Globus pallidus (tissue), 1 donor: Measurements from ENCODE around the gene GNG2.
A peak's percentile ranks its signal among the peaks of the same experiment; 100 is the strongest.

Experiments
- DNase-seq: peaks from one replicate; pipeline ENCODE4 v3.0.0-alpha.2; 2015; ENCODE audit warnings: low spot score

GNG2 gene

DNA sequence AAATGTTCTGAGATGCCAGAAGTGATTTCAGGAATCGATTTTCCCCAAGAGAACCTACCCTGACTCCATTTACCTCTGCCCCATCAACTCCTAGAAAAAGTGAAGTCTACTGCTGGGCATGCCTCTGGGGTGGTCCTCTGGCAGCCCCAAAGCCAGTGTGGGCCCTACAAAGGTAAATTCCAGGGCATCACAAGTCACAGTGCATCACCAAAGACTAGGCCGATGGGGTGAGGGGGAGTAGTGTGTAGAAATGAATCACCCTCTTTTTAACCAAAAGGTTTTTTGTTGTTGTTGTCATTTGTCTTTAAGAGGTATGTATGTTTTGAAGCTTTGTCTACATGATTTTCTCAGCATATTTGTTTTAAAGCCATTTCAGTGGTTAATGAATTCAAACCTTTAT lies 82.6 kb downstream of the GNG2 start:
- DNase-seq, result no peak

DNA sequence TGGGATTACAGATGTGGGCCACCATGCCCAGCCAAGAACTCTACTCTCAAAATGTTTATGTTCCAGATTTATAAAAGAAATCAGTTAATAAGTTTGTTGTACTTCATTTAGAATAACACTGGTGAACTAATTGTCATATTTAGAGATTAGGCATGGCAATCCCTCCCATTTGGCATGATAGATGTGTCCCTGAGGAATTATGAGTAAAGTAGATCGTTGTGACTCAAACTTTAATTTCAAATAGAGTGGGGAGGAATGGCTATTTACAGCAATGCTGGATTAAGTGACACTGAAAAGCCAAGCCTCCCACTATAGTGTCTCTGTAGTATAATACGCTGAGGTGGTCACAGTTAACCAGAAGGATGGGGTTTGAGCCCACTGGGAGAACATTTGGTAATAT lies 89.6 kb downstream of the GNG2 start:
- no peak for DNase-seq

DNA sequence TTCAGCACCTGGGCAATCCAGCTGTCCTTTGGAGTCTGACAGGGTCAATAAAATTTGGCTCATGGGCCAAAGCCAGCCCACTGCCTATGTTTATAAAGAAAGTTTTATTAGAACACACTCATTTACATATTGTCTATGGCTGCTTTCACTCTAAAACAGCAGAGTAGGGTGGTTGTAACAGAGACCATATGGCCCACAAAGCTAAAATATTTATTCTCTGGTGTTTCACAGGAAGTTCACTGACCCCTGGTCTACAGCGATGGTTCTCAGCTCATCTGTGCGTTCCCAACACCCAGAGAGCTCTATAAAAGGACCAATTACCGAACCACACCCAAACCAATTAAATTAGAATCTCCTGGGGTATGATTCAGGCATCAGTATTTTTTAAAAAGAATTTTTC lies 91.2 kb downstream of the GNG2 start:
- DNase-seq, result no peak

DNA sequence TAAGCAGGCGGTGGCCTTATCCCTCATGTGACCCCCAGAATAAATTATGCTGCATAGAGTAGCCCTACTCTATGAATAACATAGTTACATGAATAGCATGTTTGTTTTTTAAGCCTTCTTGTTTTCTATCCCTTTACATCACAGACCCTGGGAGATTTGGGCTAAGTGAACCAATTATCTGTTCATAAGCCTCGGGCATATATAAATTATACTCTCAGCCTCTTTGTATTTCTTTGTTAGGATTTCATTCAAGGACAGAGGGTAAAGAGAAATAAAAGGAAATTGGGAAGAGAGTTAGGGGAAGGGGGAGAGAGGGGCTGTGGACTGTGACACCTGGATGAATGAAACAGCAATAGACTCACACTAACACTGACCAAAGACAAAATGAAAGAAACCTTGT lies 93.6 kb downstream of the GNG2 start:
- DNase-seq, result no peak

DNA sequence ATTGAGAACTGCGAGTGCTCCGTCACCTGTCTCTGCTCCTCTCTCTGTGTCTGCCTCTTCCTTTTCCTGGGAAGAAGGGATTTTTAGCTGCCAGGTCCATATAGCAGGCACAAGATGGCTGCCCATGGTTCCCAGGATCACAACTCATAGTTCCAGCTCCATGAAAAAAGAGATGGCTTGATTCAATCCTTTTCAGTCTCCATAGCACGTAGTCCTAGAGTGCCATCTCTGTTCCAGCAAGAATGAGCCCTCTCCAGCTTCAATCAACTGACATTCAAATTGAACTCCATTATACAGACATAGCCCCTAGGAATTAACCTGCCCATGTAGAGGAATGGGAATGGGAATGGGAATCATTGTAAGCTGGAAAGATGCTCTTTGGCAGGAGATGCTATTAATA lies 94.2 kb downstream of the GNG2 start:
- no peak for DNase-seq

DNA sequence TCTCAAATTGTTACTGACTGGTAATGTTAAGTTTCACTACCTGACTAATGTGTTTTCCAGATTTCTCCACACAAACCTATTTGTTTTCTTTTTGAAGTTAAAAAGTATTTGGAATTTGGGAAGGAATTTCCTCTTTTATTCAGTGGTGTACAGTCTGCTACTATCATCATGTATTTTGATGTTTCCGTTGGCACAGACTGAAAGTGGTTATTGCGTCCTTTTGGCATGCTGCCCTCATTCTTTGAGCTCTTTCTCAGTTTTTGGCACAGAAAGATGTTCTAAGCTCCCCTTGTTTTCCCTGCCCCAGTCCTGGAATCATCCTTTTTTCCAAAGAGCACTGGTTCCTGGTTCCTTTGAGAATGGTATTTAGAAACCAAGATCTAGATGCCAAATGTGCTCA lies 97.5 kb downstream of the GNG2 start:
- DNase-seq, result no peak

DNA sequence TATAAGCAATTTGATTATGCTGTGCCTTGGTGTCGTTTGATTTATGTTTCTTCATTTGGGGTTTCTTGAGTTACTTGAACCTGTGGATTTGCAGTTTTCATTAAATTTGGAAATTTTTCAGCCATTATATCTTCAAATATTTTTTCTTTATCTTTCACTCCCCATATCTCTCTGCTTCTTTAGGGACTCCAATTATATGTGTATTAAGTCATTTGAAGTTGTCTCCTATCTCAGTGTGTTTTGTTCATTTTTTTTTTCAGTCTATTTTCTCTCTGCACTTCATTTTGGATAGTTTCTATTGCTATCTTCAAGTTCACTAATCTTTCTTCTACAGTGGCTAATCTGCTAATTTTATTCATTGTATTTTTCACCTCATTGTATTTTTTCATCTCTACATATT lies 99.5 kb downstream of the GNG2 start:
- no peak for DNase-seq

DNA sequence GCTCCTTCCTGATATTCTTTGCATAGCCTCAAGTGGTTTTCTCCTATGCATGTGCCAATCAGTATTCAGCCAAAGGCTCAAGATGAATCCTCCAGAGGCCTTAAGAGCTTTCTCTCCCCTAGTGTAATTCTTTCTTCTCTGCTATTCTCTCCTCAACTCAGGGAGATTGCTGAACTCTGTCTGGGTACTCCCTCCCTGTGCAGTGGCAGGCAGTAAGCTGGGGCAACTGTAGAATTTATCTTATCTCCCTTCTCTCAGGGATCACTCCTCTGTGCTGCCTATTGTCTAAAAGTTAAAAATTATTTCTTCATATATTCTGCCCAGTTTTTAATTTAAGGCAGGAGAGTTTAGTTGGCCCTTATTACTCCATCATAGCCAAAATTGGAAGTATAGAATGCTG lies 100.5 kb downstream of the GNG2 start:
- no peak for DNase-seq

DNA sequence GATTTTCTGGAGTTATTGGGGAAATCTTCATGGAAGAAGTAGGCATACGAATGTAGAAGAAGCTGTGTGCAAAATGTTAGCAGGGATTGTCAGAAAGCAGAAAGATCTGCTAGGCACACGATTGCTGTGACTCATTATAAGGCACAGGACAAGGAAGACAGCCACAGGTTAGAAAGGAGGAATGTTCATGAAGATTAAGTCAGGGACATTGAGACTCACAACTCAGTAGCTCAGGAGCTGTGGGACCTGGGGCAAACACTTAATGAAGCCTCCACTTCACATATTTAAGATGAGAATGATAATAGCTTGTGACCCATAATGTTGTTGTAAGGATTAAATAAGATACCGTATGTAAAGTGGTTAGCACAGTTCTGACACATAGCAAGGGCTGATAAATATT lies 102.3 kb downstream of the GNG2 start:
- DNase-seq, result no peak

DNA sequence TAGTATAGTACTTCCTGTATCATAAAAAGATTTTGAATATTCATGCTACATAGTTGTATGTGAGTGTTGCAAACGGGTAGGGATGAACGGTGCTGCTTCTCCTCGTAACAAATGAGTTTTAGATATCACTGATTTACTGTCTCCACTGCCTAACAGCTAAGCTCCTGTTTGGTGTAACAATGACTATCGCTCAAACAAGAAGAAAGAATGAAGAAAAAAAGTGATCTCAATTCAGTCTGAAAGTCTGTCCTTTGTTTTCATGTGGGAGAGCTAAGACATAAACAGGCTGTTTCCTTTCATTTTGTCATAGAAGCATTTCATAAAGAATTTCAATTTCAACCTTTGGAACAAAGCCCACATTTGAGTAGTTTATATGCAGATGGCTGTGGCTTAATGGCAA lies 102.9 kb downstream of the GNG2 start:
- DNase-seq, result no peak

DNA sequence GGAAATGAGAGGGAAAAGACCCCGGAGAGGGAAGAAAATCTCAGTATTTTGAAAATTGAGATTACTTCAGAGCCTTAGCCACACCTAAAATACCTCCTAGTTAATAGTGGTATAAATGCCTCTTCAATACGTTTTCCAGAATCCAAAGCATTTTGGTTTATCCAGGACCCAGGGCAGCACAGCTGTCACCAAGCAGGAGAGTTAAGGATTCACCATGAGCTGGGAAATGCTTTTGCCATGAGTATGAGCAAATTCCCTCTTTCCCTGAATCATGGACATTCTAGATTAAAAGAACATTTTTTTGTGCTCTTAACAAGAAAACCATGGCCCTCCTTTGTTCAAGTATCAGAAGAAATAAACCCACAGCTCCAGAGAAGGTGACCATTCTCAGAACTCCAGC lies 107.1 kb downstream of the GNG2 start:
- no peak for DNase-seq

DNA sequence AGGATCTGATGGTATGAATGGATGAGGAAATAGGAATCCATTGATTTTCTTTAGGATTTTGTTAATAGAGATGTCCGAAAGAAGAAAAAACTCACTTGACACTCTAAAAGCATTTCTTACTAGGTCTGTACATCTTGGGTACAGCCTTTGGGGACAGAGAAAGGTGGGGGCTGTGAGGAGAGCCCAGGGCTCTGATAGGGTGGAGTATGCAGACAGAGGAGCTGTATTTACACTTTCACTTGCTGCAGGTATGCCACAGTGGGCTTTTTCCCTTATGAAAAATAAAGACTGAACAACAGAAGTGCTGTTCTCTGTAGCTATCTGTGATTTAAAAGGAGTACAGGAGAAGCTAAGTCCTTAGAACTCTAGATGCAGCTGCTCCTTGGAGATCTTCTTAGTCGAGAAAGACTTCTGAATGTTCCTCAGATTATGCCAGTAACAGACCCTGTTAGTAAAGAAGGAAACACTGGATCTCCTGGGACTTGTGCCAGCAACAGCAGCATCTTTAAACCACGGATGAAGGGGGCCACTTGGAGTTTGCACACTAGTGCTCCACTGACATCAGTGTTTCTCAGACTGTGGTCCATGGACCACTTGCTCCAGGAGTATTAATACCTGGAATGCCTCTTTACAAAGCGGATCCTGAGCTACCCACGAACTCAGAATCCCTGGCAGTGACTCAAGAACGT lies 109.6 kb downstream of the GNG2 start:
- no peak for DNase-seq

DNA sequence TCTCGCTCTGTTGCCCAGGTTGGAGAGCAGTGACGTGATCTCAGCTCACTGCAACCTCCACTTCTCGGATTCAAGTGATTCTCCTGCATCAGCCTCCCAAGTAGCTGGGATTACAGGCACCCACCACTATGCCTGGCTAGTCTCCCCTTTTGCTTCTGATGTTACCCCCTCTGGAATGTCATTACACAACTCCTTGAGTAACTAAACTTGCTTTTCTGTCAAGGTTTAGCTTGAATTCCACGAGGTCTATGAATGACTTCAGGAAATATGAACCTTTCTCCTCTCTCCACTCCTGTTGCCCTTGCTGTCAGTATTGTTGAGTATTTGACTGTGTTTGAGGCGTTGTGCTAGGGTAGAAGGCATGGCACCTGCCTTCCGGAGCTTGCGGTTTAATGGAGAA lies 112.2 kb downstream of the GNG2 start:
- no peak for DNase-seq

DNA sequence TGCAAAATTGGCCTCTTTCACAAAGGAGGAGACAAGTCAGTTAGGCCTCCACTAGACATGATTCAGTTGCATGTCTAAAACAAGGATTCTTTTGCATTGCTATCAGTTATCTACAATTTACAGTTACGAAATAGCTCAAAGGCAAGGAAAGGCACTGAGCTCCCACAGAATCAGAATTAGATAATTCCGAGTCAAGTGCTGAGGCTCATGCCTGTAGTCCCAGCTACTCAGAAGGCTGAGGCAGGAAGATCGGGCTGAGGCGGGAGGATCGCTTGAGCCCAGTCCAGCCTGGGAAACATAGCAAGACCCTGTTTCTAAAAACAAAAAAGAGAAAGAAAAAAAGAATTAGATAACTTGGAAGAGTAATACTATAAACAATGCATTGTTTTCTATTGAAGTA lies 116.7 kb downstream of the GNG2 start:
- no peak for DNase-seq

DNA sequence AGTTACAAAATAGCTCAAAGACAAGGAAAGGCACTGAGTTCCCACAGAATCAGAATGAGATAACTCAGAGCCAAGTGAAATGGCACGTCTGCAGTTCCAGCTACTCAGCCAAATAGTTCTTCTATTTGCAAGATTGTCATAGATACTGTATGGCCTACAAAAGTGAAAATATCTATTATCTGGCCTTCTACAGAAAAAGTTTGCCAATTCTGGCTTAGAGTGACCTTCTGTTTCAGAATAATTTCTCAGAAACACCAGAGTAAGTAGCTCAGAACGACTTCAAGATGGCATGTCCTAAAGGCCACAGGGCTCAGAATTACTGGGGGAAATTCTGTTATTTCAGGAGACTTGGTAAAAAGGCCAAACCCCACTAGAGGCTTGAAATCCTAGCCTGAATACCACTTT lies 118.3 kb downstream of the GNG2 start:
- DNase-seq, result no peak

DNA sequence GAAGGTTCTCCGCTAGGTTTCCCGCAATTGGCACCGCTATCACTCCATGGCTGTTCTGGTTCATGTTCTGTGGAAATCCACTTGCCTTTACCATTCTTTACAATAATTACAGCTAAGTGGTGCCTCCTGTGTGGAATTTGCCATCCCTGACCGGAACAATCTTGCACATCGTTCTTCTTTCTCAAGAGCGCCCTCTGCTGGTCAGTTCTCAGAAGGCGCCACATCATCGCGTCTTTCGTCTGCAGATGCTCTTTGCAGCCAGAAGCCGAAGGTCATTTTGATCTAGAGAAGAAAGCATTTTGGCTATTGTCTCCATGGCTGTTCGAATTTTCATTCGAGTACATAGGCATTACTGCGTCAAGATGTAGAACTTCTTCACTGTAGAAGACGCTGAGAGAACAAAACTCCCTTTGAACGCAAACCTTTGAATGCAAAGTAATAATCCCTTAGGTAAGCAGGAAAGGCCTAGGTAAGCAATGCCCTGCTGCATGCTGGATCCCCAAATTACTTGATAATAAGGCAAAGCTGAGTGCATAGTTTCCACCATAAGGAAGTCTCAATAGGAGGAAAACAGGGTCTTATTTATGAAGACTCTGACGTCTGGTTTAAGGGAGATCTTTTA lies 118.8 kb downstream of the GNG2 start:
- DNase-seq, result peak; percentile 81

DNA sequence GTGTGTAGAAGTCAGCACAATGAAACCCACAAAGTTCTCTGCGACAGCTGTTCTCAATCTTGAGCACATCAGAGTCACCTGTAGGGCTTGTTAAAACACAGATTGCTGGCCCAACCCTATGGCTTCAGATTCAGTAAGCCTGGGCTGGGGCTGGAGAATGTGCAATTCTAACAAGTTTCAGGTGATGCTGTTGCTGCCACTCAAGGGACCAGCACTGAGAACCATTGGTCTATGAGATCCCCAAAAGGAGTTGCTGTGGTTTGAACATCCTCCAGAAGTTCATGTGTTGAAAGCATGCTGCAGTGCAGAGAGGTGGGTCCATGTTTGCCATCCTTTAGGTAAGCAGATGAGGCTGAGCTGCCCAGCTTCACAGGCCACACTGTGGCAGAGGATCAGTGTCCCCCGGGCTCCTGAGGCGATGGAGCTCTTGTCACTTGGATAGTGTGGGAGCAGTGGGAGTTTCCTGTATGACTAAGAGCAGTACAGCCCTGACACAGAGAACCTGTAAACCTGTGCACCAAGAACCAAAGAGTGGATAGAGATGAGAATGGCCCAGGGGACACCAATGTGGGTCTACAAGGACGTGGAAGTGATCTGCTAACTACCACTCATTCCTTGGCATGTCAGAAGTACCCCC lies 120.9 kb downstream of the GNG2 start:
- DNase-seq, result no peak

DNA sequence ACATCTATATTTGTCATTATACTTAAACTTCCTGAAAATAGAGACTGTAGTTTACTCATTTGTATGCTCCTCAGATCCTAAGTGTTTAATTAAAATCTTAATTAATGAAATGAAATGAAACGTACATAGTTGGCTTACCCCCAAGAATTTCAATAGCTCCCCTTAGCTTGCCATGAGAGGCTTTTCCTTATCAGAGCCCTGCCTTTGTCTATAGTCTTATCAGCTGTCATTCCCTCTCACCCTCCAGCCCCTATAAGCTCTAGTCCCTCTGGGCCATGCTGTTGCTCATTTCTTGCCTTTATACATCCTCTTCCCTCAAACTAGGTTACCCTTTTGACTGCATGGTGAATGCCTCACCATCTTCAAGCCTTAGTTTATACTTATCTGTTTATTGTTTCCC lies 127.8 kb downstream of the GNG2 start:
- no peak for DNase-seq

DNA sequence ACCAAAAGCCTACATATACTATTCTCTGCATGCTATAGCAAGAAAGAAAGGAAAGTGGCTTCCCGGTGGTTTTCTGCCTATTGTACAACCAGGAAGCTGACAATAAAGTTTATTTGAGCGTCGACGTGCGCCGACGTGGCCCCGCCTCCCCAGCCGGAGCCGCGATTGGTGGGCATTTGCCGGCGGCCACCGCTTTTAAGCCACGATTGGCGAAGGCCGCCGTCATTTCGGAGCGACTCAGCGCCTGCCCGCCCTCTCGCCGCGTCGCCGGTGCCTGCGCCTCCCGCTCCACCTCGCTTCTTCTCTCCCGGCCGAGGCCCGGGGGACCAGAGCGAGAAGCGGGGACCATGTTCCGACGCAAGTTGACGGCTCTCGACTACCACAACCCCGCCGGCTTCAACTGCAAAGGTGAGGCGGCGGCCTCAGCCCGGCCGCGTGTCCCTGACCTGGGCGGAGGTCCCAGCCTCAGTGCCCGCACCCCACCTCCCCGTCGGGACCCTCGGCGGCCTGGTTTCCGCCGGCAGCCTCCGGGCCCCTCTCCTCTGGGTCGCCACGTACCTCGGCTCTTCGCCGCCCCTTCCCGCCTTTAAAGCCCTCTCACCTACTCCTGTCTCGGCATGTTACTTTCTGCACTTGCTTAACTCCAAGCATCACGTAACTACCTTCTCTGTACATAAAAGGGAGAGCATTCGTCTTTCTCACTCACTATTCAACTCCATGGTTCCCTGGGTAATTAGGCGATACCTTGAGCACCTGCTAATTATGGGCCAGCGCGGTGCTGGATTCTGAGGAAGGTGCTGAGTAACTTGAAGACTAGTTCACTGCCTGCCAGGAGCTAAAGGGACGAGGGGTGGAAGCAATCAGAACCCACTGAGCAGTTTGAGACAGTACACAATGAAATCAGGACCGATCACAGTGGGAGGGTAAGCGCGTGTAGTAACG lies 129.2 kb downstream of the GNG2 start, which contains the start of gene RTRAF:
Gene RTRAF (plus strand): TSS at position 254 of the 942 bp plus-strand sequence. CDS start 94 bp downstream, at position 348.
- peak; percentile 90 for DNase-seq

DNA sequence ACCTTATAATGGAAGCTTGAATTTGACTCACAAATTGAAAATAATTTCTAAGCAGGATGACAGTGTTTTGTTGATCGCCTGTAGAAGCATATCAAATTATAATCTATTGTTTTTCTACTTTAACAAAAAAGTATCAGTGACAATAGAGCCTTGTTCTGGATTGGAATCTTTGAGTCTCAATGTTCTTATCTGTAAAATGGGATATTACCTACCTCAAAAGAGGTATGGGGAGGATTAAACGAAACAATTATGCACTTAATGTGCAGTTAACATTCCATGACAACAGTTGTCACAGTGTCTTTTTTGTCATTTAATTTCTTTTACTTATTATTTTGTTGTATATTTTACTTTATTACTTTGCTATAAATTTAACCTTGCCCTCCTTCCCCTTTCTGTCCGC lies 130.1 kb downstream of the GNG2 start:
- no peak for DNase-seq

DNA sequence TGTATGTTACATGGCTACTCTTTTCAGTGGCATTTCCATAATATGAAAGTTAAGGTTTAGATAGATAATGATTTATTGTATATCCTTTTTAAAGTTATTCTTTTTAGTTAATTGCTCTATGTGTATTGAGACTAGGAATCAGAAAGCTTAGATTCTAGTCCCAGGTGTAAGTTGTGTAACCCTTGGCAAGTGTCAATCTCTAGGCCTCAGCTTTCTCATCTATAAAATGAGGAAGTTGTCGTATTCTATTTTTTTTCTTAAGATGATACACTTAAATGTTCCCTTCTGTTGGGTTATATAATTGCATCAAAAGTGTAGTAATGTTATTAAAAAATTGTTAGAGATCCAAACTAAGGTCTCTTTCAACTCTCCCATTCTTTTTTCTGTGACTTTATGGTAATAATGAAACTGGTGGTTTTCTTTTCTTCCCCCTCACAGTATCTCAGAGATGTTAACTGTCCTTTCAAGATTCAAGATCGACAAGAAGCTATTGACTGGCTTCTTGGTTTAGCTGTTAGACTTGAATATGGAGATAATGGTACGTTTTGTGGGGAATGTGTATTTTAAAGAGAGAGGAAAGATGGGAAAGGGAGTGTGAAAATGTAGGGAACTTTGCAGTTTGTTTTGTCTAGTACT lies 133.0 kb downstream of the GNG2 start:
- DNase-seq, result no peak

DNA sequence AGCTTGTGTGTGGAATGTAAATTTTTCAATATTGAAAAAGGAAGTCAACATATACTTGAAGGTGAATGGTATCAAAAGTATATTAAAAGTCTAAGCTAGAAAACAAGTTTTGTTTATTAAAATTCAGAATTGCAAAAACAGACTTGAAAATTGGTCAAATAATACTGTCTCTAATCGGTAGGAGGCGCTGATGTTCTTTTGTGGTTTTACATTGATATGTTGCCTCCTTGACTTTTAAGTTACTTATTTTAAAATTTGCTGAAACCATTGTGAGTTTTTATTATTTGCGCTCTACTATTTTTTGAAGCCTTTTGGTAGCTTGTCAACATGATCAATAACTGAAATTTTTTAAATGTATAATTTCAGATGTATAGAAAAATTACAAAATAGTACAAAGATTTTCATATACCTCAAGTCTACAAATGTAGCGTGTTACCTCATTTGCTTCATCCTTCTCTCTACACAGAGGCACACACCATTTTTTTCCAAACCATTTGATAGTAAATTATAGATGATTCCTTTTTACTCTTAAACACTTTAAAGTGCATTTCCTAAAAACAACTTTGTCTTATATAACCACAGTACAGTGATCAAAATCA lies 135.8 kb downstream of the GNG2 start:
- peak; percentile 51 for DNase-seq
